EH (cell line): ENCODE results near the gene HASPIN.

Experiments
- DNase-seq: peaks from one replicate; pipeline ENCODE4 v3.0.0-alpha.2; 2015; ENCODE audit warnings: low read depth

HASPIN gene

GRCh38 chr17:3765981-3766380 lies 42.3 kb downstream of the HASPIN start:
- DNase-seq = no peak

GRCh38 chr17:3766779-3767178 lies 43.1 kb downstream of the HASPIN start:
- DNase-seq = no peak

GRCh38 chr17:3768341-3768740 lies 44.6 kb downstream of the HASPIN start:
- DNase-seq = no peak

- DNase-seq = no peak
These were observed 45.1 kb downstream of the HASPIN start for GRCh38 chr17:3768769-3769168.

DNA sequence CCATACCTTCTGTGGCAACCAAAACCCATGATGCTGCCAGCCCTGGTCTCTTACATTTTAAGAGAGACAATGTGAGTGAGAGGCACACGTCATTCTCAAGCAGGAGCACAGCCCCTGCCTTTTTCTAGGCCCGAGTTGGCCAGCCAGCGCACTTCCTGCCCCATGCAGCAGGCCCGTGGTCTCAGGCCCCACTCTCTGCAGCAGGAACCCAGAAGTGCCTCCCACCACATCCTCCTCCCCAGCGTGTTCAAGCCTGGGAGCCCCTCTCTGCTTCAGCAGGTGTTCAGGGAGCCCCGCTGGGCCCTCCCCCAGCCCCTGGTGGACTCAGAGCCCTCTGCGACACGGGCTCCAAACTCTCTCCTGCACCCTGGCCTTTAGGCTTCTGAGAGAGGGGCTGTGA lies 46.8 kb downstream of the HASPIN start:
- no peak for DNase-seq

- no peak for DNase-seq
These were observed 47.4 kb downstream of the HASPIN start for GRCh38 chr17:3771140-3771539.

GRCh38 chr17:3772764-3773163 lies 49.1 kb downstream of the HASPIN start:
- no peak for DNase-seq

GRCh38 chr17:3773511-3773910 lies 49.8 kb downstream of the HASPIN start:
- DNase-seq = peak; percentile 82

DNA sequence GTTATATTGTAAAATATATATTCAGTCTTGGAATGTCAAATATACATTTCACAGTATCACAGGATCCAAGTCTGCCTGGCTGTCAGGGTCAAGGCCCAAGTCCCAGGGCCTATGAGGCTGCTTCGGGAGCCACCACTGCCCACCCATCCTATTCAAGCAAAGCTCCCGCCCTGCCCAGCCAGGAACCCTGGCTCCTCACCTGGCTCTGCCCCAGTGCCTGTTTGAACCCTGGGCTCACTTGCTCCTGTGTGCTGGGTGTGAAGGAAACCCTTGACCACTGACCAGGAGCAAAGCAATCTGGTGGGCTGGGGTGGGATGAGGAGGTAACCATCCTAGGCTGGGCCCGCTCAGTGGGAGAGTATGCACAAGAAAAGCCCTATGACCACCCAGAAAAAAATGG lies 50.3 kb downstream of the HASPIN start:
- DNase-seq = no peak
